ENCODE measurements around the gene DLG2.
"Not testable (repeated sequence)": the region's sequence is repeated elsewhere in the genome, so short reads cannot be mapped to it uniquely, and the experiment has no call there.

The DLG2 gene

GRCh38 chr11:85301895-85302678, 325.1 kb downstream of the DLG2 start:
- DNase-seq: no peak

- DNase-seq: no peak
These were observed 327.7 kb downstream of the DLG2 start for GRCh38 chr11:85299258-85299942.

DNA sequence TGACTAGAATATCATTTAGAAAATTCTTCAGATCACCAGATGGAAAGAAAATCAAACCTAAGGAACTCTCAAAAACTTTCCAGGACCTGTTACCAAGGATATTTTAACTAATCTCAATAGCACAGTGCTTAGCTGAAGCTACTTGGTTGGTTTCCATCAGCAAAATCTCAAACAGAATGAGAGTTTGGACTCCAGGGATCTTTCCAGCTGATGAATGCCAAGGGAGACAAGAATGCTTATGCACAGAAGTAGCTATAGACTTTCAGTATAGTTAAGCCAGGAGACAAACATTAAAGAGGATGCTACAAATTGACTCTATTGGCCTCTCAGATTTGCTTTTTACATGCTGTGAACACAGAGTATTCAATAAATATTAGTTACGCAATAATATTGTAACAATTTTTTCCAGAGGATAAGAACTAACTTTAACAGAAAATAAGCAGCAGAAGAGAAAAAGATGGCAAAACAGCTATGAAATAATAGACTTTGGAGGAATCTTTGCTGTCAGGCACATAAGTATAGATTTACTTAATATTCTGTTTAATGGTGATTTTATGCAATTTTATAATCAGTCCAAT, 331.4 kb downstream of the DLG2 start:
- DNase-seq: no peak

GRCh38 chr11:85281550-85281949, 345.6 kb downstream of the DLG2 start:
- DNase-seq: no peak

DNA sequence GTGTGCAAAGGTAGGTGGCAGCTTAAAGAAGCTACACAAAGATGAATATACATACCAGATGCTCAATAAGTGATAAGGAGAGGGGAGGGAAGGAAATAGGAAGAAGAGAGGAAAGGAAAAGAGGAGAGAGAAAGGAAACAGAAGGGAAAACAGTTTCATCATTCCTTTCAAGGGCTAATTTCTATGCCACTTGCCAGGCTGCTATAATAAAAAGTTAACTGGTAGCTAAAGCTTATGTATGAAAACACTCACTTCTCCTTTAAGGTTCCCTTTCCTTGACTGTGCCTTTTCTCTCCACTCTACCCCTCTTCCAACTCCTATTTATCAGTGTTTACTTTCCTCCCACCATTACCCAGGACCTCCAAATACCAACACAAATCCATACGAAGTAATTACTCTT, 347.9 kb downstream of the DLG2 start:
- DNase-seq: no peak

DNA sequence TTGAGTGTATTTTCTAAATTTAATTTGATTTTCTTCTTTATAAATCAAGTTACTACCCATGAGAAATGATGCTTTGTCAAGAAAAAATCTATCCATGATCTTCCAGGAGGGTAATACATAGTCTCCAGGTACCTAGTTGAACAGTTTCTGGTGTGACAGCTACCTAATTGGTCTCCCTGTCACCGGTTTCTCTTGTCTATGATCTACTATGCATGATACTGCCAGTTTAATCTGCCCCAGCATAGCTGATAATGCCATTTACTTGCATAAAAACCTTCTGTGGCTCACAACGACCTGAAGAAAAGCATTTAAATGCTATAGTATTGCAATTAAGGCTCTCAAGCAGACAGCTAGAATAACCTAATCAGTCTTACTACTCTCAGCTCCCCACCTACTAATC, 349.5 kb downstream of the DLG2 start:
- no peak for DNase-seq

DNA sequence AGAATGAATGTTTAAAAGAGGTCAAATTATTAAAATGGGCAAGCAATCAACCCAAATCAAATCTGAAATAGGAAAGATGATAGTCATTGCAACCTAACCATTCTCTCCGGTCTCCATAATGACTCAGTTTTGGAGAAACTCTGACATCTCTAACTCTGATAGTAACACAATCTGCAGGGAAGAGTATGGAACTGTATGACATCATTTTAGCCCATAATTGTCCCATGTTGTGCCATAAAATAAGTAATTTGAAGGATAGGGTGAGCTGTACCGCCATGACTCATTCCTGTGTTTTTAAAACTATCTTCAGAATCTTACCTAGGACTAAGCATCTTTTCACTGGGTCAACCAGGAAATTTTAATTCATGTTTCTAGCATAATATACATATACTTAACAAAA, 350.8 kb downstream of the DLG2 start:
- no peak for DNase-seq

GRCh38 chr11:85270315-85270714, 356.8 kb downstream of the DLG2 start:
- not testable (repeated sequence) for DNase-seq

- no peak for DNase-seq
These were observed 358.0 kb downstream of the DLG2 start for GRCh38 chr11:85269109-85269508.

DNA sequence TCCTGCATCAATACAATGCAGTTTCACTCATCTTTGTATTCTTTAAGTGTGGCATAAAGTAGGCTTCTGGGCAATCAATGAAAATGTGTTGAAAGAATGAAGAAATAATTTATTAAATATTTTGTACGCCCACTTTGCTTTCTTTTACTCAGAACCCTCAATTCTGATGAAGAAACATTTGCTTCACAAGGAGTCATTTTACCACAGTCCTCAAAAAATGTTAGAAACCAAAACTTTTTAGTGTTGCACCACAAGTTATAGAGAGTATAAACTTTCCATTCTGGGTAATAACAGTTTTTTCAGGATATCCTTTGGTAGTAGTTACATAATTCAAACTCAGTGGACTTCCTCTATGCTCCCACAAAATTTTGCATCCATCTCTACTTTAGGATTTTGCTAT, 360.5 kb downstream of the DLG2 start:
- no peak for DNase-seq

DNA sequence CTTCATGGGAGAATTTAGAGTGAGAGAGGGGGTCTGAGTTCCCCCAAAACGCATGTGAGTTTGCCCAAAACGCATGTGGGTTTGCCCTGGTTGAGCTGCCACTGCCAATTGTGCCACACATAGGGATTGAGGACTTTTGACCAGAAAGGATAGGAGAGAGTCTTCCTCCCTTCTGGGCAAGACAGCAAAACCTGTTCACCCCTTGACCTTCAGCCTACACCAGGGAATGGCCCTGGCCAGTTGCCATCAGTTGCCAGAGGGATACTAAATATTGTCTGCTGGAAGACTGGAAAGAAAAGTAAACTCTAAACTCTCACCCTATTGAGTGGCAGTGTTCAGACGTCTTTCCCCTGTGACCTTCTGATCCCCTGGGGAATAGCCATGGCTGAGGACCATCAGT, 363.8 kb downstream of the DLG2 start:
- no peak for DNase-seq

DNA sequence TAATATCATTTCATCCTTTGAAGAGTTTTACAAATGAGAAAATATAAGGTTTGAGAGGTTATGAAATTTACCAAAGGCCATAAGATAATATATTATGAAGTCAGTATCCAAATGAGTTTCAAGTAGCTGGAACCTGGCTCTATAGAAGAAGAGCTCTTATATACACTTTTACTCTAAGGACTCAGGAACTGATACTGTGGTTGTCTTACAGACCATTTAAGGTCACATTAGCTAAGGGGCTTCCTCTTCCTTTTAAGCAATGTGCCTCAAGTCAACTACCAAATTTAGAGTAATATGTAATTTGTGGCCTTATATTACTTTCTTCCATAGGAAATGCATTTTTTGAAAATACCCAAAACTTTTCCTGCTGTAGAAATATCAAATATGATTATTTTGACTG, 369.3 kb downstream of the DLG2 start:
- DNase-seq: no peak

- DNase-seq: no peak
These were observed 370.7 kb downstream of the DLG2 start for GRCh38 chr11:85256433-85256832.

DNA sequence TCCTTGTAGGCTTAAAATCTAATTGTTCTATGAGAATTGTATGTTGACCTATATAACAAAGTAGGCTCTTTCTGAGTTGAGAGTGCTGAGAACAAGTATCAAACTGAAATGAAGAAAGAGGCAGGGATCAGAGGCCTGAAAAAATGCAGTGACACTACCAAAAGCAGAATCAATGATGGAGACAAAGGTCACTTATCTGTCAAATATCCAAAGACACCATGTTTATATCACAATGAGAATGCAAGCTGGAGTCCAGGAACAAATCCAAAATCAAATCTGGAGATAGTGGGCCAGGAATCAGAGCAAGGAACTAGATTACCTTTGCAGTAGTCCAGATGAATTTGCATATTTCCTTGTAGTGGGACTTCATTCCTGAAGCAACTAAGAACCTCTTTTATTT, 377.7 kb downstream of the DLG2 start:
- no peak for DNase-seq

DNA sequence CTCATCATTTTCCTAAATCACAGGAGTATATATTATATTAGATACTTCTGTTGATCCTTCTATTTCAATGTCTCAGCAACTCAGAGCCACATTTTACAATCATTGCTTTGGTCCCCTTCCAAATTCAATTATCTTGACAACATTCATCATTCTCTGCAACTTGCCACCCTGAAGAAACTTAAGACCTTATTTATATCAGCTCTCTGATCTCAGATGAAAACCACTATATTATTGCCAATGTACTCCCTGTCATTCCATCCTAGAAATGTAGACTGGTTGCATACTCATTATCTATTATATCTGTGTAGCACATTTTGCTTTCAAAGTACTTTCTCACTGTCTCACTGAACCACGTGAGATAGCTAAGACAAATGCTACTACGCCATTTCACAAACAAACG, 379.3 kb downstream of the DLG2 start:
- no peak for DNase-seq

DNA sequence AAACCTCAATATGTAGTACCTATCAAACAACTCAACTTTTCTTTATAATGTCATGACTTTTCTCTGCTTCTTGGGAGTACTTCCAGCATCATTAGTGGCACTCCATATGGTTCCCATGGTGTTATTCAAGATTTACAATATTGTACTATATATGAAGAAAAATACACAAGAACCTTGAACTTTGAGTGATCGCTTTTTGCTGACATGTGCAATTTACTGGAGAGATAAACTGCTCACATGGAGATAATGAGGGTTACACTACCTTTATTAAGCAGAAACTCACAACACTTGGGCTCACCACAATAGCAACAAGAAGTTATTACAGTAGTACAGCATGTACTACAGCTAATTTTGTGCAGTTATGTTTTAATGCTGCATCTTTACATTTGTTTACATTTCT, 388.2 kb downstream of the DLG2 start:
- no peak for DNase-seq

- DNase-seq: not testable (repeated sequence)
These were observed 389.1 kb downstream of the DLG2 start for GRCh38 chr11:85238038-85238437.

- no peak for DNase-seq
These were observed 390.9 kb downstream of the DLG2 start for GRCh38 chr11:85236211-85236610.

GRCh38 chr11:85232559-85232958, 394.6 kb downstream of the DLG2 start:
- no peak for DNase-seq

GRCh38 chr11:85231588-85231987, 395.6 kb downstream of the DLG2 start:
- DNase-seq: no peak

DNA sequence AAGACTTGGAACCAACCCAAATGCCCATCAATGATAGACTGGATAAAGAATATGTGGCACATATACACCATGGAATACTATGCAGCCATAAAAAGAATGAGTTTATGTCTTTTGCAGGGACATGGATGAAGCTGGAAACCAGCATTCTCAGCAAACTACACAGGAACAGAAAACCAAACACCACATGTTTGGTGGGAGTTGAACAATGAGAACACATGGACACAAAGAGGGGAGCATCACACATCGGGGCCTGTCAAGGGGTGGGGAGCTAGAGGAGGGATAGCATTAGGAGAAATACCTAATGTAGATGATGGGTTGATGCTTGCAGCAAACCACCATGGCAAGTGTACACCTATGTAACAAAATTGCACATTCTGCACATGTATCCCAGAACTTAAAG, 397.4 kb downstream of the DLG2 start:
- not testable (repeated sequence) for DNase-seq

GRCh38 chr11:85196968-85197367, 430.2 kb downstream of the DLG2 start:
- no peak for DNase-seq

GRCh38 chr11:85195934-85196333, 431.2 kb downstream of the DLG2 start:
- DNase-seq: no peak

- DNase-seq: no peak
These were observed 439.2 kb downstream of the DLG2 start for GRCh38 chr11:85187992-85188391.

All from CD4-positive, alpha-beta T cell treated with Interleukin-21 for 1 hour (primary cell).